ENCODE measurements around the gene PPP6C.
"Not testable (repeated sequence)": the region's sequence is repeated elsewhere in the genome, so short reads cannot be mapped to it uniquely, and the experiment has no call there.

The PPP6C gene

DNA sequence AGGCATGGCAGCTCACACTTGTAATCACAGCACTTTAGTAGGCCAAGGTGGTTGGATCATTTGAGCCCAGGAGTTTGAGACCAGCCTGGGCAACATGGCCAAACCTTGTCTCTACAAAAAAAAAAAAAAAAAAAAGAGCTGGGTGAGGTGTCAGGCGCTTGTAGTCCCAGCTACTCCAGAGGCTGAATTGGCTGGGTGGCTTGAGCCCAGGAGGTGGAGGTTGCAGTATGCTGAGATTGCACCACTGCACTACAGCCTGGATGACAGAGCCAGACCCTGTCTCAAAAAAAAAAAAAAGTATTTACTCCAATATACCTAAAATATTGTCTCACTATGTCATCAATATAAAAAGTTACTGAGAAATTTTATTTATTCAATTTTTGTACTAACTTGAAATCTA lies 49.0 kb downstream of the PPP6C start:
- no peak for DNase-seq

GRCh38 chr9:125137200-125137599 lies 52.4 kb downstream of the PPP6C start:
- no peak for DNase-seq

DNA sequence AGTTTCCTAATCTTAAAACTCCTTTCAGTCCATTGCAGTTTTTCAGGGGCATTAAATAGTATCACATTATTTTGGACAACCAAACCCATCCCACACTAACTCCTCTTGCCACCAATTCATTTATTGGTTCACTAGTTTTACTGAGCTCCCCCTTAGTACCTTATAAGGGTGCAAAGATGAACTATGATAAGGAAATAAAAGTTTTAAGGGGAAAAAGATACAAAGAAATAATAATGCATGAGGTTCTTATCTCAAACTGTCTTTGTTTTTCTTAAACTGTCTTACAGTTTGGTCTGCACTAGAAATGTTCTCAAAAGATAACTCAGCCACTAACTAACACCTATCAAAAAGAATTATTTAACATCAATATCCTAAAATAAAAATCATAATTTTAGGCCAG lies 54.6 kb downstream of the PPP6C start:
- no peak for DNase-seq

DNA sequence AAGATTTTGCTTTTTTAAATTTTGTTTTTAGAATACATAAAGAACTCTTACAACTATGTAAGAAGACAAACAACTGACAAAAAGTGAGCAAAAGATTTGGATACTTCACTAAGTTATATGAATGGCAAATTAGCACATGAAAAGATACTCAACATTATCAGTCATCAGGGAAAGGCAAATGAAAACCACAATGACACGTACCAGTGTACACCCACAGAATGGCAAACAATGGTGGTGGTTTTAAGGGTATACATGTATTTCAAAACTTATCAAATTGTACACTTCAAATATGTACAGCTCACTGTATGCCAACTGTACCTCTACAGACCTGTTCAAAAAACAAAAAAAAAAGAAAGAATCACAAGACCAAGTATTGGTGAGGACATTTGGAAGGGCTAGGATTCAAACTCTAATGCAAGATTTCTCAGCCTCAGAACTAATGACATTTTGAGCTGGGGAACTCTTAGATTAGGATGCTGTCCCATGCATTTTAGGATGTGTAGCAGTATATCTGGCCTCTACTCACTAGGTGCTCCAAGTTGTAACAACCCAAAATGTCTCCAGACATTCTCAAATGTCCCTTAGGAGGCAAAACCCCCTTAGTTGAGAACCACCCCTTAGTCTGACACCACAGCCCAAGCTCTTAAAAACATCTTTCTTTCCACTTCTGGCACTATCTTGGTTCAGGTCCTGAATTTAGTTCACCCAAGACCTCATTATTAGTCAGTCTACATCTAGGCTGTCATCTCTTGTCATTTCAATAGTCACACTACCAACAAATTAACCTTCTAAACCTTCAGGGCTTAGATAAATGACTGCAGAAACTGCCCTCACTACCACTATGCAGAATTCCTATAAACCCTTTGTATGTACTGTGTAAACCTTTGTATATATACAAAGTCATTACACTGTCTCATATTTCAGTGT lies 55.9 kb downstream of the PPP6C start:
- no peak for DNase-seq

- no peak for DNase-seq
These were observed 57.8 kb downstream of the PPP6C start for GRCh38 chr9:125131778-125132177.

DNA sequence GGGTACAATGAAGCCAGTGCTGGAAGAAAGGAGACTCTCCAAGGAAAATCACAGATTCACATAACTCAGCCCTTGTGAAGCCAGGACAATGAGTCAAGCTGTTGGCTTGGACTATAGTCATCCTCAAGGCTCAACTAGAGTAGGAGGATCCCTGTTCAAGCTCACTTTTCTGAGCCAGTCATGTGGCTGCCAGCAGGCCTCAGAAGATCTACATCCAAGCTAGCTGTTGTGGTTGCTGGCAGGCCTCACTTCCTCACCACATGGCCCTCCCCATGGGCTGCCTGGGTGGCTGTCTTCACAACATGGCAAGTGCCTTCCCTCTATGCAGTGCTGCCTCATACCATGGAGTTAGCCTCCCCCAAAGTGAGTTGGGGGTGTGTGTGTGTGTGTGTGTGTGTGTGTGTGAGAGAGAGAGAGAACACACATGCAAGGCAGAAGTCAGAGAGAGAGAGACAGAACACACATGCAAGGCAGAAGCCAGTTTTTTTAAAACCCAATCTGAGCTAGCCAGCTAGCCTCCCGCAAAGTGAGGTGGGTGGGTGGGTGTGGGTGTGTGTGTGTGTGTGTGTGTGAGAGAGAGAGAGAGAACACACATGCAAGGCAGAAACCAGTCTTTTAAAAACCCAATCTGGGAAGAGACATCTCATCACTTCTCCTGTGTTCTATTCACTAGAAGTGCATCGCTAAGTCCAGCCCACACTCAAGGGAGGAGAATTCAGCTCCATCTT lies 63.4 kb downstream of the PPP6C start:
- DNase-seq: no peak

DNA sequence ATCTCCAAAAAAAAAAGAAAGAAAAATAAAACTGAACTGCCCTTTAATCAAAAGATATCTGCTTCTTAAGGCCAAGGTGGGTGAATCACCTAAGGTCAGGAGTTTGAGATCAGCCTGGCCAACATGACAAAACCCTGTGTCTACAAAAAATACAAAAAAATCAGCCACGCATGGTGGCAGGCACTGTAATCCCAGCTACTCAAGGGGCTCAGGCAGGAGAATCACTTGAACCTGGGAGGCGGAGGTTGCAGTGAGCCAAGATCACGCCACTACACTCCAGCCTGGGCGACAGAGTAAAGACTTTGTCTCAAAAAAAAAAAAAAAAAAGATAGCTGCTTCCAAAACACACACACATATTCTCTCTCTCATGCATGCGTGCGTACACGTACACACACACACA lies 64.1 kb downstream of the PPP6C start:
- no peak for DNase-seq

DNA sequence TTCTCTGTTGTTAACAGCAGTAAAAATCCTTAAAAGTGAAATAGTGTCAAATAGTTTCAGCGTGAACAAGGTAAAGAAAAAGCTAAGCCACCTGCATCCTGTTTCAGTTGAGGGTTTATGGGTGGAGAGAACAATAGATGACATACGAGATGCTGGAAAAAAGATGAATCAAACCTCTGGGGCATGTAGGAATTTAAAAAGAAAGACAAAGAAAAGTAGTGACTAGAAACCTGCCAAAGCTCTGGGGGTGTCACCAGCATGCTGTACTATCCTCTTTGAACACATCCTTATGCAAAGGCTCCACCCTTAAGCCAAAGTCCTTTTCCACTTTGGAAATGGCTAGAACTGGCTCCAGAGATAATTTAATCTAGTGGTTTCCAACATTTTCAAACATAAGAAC lies 68.5 kb downstream of the PPP6C start:
- no peak for DNase-seq

- DNase-seq: no peak
These were observed 69.8 kb downstream of the PPP6C start for GRCh38 chr9:125119643-125120286.

DNA sequence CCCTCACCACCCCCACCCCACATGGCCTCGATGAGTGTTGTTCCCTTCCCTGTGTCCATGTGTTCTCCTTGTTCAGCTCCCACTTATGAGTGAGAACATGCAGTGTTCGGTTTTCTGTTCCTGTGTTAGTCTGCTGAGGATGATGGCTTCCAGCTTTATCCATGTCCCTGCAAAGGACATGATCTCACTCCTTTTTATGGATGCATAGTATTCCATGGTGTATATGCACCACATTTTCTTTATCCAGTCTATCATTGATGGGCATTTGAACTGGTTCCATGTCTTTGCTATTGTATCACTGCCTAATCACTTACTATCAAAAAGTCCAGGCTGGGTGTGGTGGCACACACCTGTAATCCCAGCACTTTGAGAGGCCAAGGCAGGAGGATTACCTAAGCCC lies 70.9 kb downstream of the PPP6C start:
- not testable (repeated sequence) for DNase-seq

- not testable (repeated sequence) for DNase-seq
These were observed 75.1 kb downstream of the PPP6C start for GRCh38 chr9:125114503-125114902.

- DNase-seq: no peak
These were observed 79.1 kb downstream of the PPP6C start for GRCh38 chr9:125110464-125110863.

GRCh38 chr9:125108541-125108940 lies 81.1 kb downstream of the PPP6C start:
- not testable (repeated sequence) for DNase-seq

GRCh38 chr9:125106285-125106893 lies 83.2 kb downstream of the PPP6C start:
- DNase-seq: no peak

GRCh38 chr9:125103770-125104460 lies 85.7 kb downstream of the PPP6C start:
- DNase-seq: no peak

DNA sequence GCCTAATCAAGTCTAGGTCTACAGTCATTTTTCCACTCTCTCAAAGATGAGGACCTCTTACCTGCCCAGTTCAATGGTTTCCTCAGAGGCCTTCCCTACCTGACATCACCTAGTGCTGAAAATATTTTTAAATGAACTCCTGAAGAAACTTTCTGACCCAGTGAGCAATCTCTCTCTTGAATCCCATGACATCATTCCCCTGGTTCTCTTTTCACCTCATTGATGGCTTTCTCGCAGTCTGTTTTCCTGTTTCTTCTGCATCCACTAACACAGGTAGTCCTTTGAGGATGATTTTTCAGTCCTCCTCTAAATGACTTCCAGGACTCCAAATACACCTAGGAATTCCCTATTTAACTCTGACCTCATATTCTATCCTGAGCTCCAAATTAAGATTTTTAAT lies 86.6 kb downstream of the PPP6C start:
- DNase-seq: no peak

DNA sequence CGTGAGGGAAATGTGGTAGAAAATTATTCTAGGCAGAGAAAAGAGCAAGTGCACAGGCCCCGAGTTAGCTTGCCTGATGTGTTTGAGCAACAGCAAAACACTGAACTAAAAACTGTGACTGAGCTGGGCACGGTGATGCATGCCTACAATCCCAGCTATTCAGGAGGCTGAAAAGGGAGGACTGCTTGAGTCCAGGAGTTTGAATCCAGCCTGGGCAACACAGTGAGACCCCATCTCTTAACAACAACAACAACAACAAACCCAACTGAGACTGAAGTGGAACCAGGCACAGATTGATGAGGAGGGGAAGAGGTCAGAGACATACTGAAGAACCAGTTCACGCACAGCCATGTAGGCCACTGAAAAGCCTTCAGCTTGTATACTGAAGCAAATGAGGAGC lies 88.8 kb downstream of the PPP6C start:
- no peak for DNase-seq

DNA sequence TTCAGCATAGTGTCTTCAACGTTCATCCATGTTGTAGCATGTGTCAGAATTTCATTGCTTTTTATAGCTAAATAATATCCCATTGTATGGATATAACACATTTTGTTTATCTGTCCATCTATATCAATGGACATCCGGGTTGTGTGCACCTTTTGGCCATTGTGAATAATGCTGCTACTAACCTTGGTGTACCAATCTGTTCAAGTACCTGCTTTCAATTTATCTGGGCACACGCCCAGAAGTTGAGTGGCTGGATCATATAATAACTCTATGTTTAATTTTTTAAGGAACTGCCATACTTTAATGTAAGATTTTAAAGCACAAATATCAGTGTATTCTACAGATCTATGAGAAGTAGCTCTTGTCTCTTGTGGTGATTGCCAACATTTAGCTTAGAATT lies 89.8 kb downstream of the PPP6C start:
- no peak for DNase-seq
